Measurements from ENCODE around the gene ERMN.

Gene ERMN

DNA sequence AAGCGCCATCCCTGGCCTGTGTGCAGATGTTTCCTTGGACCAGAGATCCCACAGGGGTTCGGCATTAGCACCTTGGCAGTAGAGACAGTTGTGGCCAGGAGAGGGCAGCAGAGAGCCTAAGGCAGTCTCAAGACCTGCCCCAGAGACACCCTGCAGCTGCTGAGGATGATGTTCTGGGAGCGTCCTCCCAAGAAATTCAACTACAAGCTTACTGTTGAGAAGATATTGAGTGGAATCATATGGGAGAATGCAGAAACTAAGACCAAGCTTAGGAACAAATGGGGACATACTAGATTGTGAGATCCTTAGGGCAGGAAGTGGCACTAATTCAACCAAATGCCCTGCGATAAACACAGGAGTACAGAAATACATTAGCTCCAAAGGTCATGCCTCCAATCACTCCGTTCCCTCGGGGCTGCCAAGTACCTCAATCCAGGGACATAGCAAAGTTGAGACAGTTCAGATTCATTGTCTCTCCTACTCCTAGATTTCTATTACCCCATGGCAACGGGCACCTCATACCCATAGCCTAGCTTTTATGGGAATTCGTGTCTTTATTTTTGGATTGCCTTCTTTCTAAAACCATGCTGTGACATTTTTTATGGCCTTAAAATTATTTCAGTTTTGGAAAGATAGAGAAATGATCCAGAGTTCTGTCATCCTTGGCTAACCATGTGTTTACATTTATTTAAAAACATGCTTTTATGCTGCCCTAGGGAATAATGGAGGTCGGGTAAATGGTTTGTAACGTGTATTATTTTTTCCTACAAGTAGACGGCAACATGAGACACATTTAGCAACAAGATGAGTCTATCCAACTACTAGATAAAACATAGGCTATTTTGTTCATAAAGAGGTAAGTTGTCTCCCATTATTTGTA lies 2.2 kb upstream of the ERMN start:
- peak; percentile 39 for DNase-seq

- DNase-seq: no peak
Measured at GRCh38 chr2:157327200-157327599, 1.6 kb upstream of the ERMN start.

DNA sequence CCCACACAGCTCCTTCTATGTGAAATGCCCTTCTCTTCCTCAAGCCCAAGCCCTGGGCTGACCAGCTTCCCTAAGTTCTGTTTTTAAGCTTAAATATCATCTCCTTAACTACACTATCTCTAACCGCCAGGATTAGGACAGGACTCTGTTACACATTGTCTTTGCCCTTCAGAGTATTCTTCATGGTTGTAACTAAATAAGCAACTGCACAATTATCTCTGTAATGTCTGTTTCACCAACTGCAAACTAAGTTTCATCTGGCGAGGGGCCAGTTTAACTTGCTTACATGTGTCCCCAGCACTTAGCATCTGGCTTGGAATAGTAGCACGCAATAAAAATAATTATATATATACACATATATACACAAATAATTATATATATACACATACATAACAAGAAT lies 1.1 kb upstream of the ERMN start:
- DNase-seq: no peak

GRCh38 chr2:157324331-157324843 lies 1.2 kb downstream of the ERMN start:
- DNase-seq: no peak

DNA sequence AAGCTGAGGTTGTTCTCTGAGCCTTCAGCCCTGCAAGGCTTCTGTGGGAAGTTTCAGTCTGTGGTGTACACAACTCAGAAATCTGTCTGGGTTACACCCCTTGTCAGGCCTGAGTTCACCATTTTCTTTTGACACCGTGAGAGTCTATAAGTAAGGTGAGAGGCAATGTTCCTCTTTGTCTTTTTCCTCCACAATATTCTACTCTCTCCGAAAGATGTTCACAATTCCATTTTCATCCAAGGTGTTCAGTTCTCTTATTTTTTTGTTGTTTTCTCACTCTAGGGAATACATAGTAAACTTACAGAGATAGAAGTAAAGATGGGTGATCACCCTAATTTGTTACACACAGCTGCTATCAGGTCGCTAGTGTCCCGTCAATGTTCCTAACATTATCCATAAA lies 3.2 kb downstream of the ERMN start:
- no peak for DNase-seq

GRCh38 chr2:157321466-157321865 lies 4.2 kb downstream of the ERMN start:
- DNase-seq: no peak

GRCh38 chr2:157320409-157320808 lies 5.2 kb downstream of the ERMN start:
- no peak for DNase-seq

- no peak for DNase-seq
Measured at GRCh38 chr2:157319795-157320194, 5.8 kb downstream of the ERMN start.

DNA sequence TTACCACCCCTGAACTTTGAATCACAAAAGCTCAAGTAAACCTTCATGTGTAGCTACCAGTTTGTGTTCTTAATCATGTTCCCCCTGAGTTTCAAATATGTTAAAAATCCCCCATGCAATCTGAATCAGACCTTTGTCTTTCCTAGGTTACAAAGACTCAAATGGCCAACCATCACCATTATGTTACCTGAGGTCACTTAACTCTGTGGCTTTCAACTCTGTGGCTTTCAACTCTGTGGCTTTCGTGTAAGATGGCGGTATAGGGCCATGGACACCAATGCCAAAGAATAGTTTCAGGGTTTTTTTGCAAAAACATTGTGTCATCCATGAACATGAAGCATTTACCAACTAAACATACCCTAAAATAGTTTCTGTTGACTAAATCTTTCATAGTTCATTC lies 6.7 kb downstream of the ERMN start:
- no peak for DNase-seq

GRCh38 chr2:157315901-157316300 lies 9.7 kb downstream of the ERMN start:
- no peak for DNase-seq

GRCh38 chr2:157312866-157313486 lies 12.6 kb downstream of the ERMN start:
- DNase-seq: no peak

GRCh38 chr2:157311706-157312105 lies 13.9 kb downstream of the ERMN start:
- DNase-seq: no peak

- DNase-seq: no peak
Measured at GRCh38 chr2:157309878-157310277, 15.7 kb downstream of the ERMN start.

DNA sequence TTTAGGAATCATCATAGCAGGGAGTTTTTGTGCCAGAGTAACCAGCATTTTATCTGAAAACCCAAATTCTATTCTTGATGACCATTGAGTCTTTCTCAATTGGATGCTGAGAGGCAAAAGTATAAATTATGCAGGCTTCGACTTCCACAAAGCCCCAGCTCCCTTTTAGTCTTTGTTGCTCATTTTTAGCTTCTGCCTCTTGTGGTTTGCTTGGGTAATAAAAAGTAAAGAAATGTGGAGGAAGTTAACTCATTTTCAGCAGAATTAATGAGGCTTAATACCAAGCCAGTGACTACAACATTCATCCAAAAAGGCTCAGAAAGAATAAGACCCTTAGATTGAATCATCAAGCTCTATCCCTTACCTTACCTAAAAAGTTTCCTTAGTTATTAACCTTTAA lies 18.6 kb downstream of the ERMN start:
- DNase-seq: no peak

GRCh38 chr2:157305723-157306110 lies 19.9 kb downstream of the ERMN start:
- DNase-seq: no peak

DNA sequence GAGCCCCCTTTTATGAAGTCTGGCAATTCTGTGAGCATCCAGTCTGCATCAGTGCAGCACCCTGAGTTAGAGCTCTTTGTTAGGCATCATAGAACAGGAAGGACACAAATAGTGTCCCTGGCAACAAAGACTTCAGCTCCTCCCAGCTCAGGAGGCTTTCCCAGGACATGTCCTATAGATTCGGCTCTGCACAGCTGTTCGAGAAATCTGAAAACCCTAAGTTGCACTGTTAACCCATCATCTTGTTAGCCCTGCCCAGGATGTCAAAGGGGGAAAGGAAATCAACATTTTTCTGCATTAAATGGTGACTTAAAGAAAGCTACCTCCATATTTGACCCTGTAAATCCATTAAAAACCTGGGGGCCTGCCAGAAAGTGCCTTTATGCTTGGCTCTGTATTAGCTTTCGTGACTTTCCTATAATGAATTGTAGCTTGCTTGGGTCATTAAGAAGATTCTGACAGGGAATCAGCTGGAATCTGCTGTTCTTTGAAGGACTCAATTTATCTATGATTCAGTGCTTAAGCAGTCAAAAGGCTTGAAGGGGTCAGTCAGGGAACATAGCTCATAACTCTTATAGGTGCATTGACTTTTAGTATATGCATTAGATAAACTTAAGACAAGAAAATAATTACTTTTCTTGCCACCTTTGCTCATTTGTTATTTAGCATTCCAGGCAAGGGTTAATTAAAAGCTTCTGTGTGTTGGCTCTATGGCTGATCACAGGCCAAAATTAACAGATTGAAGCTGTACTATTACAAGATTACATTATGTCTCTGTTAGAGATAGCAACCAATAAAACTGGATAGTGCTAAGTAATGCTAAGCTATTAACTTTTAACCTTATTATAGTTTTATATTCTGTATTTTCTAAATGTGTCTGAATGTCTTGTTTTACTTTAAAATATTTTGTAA lies 20.6 kb downstream of the ERMN start:
- no peak for DNase-seq

GRCh38 chr2:157303612-157304011 lies 22.0 kb downstream of the ERMN start:
- no peak for DNase-seq

GRCh38 chr2:157302492-157303099 lies 23.0 kb downstream of the ERMN start:
- DNase-seq: peak; percentile 23

- DNase-seq: no peak
Measured at GRCh38 chr2:157301307-157301706, 24.3 kb downstream of the ERMN start.

- DNase-seq: no peak
Measured at GRCh38 chr2:157296958-157297357, 28.7 kb downstream of the ERMN start.

DNA sequence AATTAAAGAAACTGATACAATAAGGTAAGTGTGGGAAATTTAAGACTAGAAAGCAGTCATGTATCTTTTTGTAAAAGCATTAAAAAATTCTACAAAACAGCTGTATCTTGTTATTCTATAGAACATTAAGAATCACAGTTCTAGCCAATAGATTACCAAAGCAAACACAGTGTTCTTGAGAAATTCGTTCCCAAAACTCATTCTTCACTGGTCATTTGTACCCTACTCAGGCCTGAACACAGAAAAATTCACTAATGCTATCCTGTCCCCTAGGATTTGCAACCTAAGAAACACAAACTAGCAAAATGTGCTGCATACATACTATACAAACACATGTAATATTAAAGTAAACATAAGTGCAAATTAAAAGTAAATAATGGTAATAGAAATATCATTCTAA lies 29.1 kb downstream of the ERMN start:
- no peak for DNase-seq

DNA sequence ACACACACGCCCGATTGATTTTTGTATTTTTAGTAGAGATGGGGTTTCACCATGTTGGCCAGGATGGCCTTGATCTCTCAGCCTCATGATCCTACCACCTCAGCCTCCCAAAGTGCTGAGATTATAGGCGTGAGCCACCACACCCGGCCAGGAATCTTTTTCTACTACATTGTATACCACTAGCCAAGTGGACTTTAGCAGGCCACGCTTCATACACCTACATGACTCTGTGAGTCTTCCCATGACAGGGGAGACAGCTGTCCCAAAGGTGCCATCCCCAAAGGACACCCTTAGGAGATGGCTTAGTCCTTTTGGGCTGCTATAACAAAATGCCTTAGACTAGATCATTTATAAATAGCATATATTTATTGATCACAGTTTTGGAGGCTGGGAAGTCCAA lies 32.8 kb downstream of the ERMN start:
- DNase-seq: no peak

GRCh38 chr2:157291018-157291417 lies 34.6 kb downstream of the ERMN start:
- no peak for DNase-seq
